Hippocampal formation (tissue), 2 donors: ENCODE measurements around the gene TMPRSS9.

Source experiments
- DNase-seq, 2 donors: peaks; one replicate each; lab custom pipeline; 2025; lab: John Stamatoyannopoulos, UW

The TMPRSS9 gene

GRCh38 chr19:2329501-2329916 is 30.6 kb upstream of the TMPRSS9 start:
- no peak for DNase-seq

- no peak for DNase-seq
These were observed 29.8 kb upstream of the TMPRSS9 start for GRCh38 chr19:2330255-2330631.

GRCh38 chr19:2330632-2331284 is 29.3 kb upstream of the TMPRSS9 start:
- DNase-seq, result no peak

GRCh38 chr19:2331601-2332246 is 28.3 kb upstream of the TMPRSS9 start:
- DNase-seq, result peak; percentile 33 to 71

- DNase-seq, result no peak
These were observed 27.6 kb upstream of the TMPRSS9 start for GRCh38 chr19:2332341-2333026.

GRCh38 chr19:2333027-2333806 is 26.8 kb upstream of the TMPRSS9 start:
- no peak for DNase-seq

GRCh38 chr19:2333807-2334211 is 26.3 kb upstream of the TMPRSS9 start:
- DNase-seq, result no peak

GRCh38 chr19:2334426-2334825 is 25.6 kb upstream of the TMPRSS9 start:
- no peak for DNase-seq

GRCh38 chr19:2334986-2335846 is 24.8 kb upstream of the TMPRSS9 start:
- DNase-seq, result no peak

GRCh38 chr19:2335848-2336247 is 24.2 kb upstream of the TMPRSS9 start:
- no peak for DNase-seq

GRCh38 chr19:2336528-2337328 is 23.3 kb upstream of the TMPRSS9 start:
- no peak for DNase-seq

GRCh38 chr19:2337329-2337707 is 22.7 kb upstream of the TMPRSS9 start:
- peak in 1 of 2 donors; percentile 40 for DNase-seq

GRCh38 chr19:2338055-2338615 is 21.9 kb upstream of the TMPRSS9 start:
- no peak for DNase-seq

GRCh38 chr19:2338751-2339643 is 21.1 kb upstream of the TMPRSS9 start:
- DNase-seq, result no peak

- no peak for DNase-seq
These were observed 20.3 kb upstream of the TMPRSS9 start for GRCh38 chr19:2339644-2340310.

- no peak for DNase-seq
These were observed 19.4 kb upstream of the TMPRSS9 start for GRCh38 chr19:2340496-2341243.

- no peak for DNase-seq
These were observed 18.8 kb upstream of the TMPRSS9 start for GRCh38 chr19:2341244-2341751.

- no peak for DNase-seq
These were observed 18.1 kb upstream of the TMPRSS9 start for GRCh38 chr19:2341982-2342381.
